Suprapubic skin (tissue), 3 donors: ENCODE measurements around the gene SVOP.
"Not testable (repeated sequence)": the region's sequence is repeated elsewhere in the genome, so short reads cannot be mapped to it uniquely, and the experiment has no call there.

Source experiments
- CTCF ChIP-seq, 2 donors: fragments of 200-600 bp in 1 of 2; fragments of 450-650 bp in 1 of 2; sonication (generic) in 1 of 2; IDR thresholded peaks; one replicate each; pipeline ENCODE4 v1.5.1; 2016 to 2019; ENCODE audit warnings: antibody characterized with exemption in 2 of 2, mild to moderate bottlenecking in 1 of 2, moderate library complexity in 1 of 2
- EP300 ChIP-seq: sonication (generic); formaldehyde crosslinking; IDR thresholded peaks from one replicate; pipeline ENCODE4 v1.6.1; 2017; ENCODE audit warnings: antibody characterized with exemption

DNA sequence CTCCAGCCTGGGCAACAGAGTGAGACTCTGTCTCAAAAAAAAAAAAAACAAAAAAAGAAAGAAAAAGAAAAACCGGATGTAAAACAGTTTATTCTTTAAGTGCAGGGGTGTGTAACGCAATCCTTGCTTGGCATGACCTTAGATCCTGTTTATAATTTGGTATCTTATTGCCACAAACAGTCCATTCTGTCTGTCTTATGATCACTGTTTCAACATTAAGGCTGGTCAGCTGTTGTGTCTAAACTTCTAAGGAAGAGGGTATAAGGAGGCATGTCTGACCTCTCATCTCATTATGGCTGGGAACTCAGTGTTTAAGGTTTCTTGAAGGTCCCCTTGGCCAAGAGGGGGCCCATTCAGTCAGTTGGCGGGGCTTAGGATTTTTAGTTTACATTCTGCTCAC is 27.8 kb upstream of the SVOP start:
- TF ChIP-seq CTCF (IDR thresholded peaks at IDR 0.05); EP300: not testable (repeated sequence)
